HG02610 (cell line): ENCODE results near the gene SLC35A3.
A peak's percentile ranks its signal among the peaks of the same experiment; 100 is the strongest.

ENCODE experiments used
- ATAC-seq: cut with Tn5 transposase; IDR thresholded peaks from one replicate; pipeline ENCODE4 v1.9.1; 2021; ENCODE audit warnings: mild to moderate bottlenecking, moderate library complexity; ENCODE audit not compliant: unreplicated experiment

Gene SLC35A3

GRCh38 chr1:100074604-100075395 lies 105.0 kb downstream of the SLC35A3 start:
- no peak for ATAC-seq

GRCh38 chr1:100075773-100076172 lies 106.0 kb downstream of the SLC35A3 start:
- ATAC-seq = peak; percentile 46

GRCh38 chr1:100076319-100076718 lies 106.5 kb downstream of the SLC35A3 start:
- ATAC-seq = peak; percentile 8

- ATAC-seq = peak; percentile 83
These were observed 106.9 kb downstream of the SLC35A3 start for GRCh38 chr1:100076744-100077143.

GRCh38 chr1:100077531-100077930 lies 107.7 kb downstream of the SLC35A3 start:
- ATAC-seq = peak; percentile 46

GRCh38 chr1:100080331-100080730 lies 110.5 kb downstream of the SLC35A3 start:
- ATAC-seq = no peak
